CD4-positive, alpha-beta T cell treated with Interleukin-21 for 1 hour (primary cell): ENCODE data around the gene TRIP6.
"Not testable (repeated sequence)": the region's sequence is repeated elsewhere in the genome, so short reads cannot be mapped to it uniquely, and the experiment has no call there.

Source experiments
- DNase-seq: peaks from one replicate; pipeline ENCODE4 v3.0.0-alpha.2; 2020

Gene TRIP6

GRCh38 chr7:100919779-100920437, 52.7 kb downstream of the TRIP6 start:
- DNase-seq: not testable (repeated sequence)

GRCh38 chr7:100921039-100921438, 53.9 kb downstream of the TRIP6 start:
- no peak for DNase-seq
